ENCODE measurements around the gene NSG1.
"Not testable (repeated sequence)": the region's sequence is repeated elsewhere in the genome, so short reads cannot be mapped to it uniquely, and the experiment has no call there.

The NSG1 gene

GRCh38 chr4:4432341-4433125 is 45.6 kb downstream of the NSG1 start:
- no peak for DNase-seq (ENCODE audit: low read depth, low spot score)

DNA sequence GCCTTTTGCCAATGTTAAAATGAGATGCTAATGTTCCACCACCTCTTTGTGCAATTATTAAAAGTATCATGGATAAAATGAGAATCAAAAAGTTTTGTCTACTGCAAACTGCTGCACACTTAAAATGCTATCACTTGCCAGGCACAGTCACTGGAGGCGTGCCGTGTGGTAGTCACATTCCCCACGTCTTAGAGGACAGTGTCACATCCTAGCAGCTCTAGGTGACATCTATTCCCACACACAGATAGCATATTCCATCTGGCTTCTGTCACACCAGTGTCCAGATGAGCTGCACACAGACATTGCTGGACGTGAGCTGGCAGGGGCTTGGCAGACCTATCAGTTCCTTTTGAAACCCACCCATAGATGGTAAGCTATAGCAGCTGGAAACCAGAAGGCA is 47.0 kb downstream of the NSG1 start:
- no peak for DNase-seq (ENCODE audit: low read depth, low spot score)

DNA sequence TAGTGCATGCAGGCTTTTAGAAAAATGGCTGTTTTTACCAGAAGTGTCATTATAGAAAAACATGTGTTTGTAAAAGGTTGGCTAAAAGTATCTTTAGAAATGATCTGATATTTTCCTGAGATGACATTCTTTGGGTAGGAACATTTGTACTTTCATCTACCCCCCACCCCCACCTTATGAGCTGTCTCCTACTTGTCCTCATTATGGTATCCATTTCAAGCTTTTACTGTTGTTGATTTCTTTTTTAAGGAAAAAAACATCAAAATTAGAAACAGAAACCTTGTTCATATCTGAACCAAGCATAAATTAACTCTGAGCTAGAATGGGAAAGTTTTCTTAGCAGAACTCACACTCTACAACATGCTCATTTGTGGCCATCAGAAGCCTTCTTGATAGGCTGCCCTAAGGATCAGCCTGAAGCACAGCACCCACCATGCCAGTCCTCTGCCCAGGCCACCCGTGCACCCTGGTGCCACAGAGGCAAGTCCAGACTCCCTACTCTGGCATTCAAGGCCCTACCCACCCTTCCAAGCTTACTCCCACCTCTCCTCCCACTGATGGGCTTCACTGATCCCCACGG is 49.4 kb downstream of the NSG1 start:
- no peak for DNase-seq (ENCODE audit: low read depth, low spot score)

DNA sequence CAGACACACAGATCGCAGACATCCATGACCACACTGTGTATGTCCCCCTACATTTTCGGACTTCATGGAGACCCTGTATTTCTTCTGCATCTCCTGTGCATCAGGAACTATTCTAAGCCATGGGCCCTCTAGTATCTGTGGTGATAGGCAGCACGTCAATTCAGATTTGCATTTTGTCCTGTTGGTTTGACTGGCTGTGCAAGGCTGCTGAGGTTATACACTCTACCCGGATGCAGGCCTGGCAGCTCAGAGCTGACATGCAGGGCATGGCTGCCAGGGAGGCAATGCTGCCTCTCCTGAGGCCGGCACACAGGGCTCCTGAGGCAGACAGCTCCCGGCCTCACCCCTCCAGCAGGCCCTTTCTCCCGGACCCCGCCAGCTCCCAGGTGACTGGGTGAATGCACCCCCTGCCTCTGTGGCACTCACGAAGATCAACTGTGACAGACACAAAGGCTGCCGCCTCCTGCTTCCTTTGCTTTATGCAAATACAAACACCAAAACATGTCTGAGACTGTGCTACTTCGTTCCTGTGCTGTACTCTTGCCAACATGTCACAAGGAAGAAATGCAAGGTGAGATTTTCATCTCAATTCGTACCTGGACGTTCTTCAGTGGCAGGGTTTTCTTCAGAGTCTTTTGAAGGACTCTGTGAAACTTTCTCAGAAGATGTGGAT is 51.0 kb downstream of the NSG1 start:
- no peak for DNase-seq (ENCODE audit: low read depth, low spot score)

DNA sequence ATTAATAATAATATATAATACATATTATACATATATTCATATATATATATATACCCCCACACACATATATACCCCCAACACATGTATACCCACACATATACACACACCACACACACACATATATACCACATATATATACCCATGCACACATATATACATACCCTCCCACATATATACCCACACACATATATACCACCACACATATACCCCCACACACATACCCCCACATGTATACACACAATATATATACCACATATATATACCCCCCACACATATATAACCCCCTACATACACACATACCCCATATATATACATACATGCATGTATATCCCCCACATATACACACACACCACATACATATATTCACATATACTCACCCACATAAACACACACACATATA is 52.0 kb downstream of the NSG1 start:
- no peak for DNase-seq (ENCODE audit: low read depth, low spot score)

GRCh38 chr4:4439782-4440181 is 52.9 kb downstream of the NSG1 start:
- DNase-seq (ENCODE audit: low read depth, low spot score) = no peak

DNA sequence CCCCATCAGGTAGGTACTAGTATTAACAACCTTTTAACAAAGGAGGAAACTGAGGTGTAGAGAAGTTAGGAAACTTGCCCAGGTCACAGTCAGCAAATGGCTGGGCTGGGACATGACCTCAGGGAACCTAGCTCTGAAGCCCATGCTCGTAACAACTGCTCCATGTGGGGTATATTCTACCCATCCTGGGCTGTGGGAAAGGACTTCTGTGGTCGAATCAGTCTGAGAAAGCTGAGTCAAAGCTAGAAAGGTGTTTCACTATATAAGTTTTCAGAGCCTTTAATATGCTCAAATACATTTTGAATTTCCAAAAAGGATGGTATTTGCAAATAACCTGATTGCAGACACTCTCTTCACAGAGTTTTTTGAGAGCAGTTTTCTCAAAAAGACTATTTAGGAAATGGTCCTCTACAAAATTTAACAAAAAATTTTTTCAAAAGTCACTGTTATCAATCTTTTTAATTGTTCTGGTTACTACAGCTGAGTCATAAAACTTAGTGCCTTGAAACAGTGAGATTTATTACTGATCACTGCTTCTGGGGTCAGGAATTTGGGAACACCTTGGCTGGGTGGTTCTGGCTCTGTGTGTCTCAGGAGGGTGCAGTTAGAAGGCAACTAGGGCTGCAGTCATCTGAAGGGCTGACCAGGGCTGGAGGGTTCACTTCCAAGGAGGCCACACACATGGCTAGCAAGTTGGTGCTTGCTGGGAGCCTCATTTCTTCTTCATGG is 53.6 kb downstream of the NSG1 start:
- no peak for DNase-seq (ENCODE audit: low read depth, low spot score)

DNA sequence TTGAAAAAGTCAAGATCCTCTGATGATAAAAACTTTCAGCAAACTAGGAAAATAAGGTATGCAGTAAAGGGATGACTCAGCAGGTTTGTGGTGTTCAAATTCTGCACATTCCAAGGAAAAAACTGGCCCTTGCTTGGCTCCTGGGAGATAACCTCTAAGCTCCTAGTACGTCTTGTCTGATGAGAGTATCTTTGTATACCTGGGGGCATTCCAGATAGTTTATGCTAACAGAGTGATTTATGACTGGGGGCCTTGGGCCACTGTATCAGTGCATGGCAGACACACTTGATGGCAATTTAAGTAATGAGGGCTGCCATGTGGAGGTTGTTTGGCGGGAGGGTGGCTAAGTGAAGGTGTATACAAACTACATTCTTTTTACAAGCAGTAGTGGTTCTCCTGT is 56.9 kb downstream of the NSG1 start:
- no peak for DNase-seq (ENCODE audit: low read depth, low spot score)

- no peak for DNase-seq (ENCODE audit: low read depth, low spot score)
These were observed 59.5 kb downstream of the NSG1 start for GRCh38 chr4:4446434-4446833.

DNA sequence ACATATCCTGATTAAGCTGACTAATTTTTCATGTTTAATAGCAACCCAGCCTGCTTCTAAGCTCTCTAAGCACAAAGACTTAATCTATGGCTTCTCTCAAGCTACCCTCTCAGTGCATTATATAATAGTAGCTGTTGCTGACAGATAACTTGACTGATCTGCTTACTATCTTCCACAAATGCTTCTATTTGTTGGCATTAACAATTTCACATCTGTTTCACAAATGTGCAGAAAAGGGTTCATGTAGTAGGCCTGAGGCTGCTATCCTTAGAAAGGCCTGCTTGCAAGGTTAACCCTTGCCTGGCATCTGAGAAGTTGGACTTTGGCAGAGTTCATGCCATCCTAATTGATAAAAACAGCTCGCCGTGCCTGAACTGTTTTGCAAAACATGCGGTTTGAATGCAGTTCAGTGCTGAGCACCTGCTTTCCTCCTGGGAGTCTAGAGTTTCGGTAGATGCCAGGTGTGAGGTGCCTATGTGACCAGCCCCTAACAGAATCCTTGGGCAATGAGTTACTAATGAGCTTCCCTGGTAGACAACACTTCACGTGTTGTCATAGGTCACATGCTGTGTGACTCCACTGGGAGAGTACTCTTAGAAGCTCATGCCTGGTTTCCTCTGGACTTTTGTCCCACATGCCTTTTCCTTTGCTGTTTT is 68.4 kb downstream of the NSG1 start:
- no peak for DNase-seq (ENCODE audit: low read depth, low spot score)

GRCh38 chr4:4456351-4456750 is 69.4 kb downstream of the NSG1 start:
- DNase-seq (ENCODE audit: low read depth, low spot score) = no peak

DNA sequence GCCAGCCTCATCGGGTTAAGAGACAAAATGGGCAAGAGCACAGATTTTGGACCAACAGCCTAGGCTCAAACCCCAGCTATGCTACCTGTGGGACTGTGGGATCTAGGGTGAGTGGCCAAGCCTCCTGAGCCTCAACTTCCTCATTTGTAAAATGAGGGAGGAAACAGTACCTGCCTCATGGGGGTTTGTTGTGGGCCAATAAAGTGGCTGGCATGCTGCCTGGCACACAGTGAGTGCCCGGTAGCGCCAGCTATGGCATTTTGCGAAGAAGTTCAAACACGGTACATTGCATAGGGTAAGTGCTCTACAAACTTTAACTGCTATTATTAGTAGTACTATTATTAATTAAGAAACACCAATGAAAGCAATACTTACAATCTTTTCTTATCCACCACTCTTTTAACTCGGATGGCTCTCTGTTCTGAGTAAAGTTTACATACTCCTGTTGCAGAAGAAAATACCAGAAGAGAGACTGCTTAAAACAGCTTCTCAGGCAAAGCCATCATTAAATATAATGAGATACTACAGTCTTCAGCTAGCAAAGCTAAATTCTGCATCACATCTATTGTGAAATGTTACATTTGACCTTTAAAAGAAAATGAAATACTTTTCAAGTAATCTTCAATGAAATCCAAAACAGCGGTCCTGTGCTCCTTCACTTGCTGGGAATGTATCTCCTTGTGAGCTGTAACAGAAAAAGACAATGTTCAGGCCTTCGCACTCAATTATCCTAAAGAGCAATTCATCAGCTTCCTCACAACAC is 70.1 kb downstream of the NSG1 start:
- DNase-seq (ENCODE audit: low read depth, low spot score) = no peak

DNA sequence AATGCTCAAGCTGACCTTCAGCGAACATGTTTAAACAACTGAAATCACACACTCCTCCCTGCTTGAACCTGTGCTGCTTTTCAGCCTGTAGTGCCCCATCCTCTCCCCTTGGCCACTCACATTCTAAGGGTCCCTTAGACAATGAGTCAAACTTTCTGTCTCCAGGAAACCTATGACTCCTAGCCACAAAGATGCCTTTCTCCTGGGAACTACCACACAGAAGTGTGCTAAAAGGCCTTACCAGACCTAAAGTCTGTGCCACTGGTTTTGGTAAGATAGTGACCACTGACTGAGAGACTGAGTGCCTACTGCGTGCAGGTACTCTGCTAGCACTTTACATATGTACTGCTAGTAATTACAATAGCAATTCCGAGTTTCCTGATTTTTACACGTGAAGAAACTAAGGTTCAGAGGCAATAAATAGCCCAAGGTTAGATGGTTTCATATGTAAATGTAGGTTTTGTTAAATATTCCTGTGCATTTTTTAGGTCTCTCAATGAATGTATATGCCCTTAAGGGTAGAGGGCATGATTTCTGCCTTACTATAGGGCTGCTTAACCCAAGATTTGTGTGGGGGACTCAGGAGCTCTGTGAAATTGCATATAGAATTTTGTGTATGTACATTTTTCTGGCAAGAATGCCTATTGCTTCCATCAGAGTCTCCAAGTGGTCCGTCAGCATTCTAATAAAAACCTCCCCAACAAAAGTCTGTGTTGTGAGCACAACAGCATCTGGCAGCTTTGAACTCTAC is 71.1 kb downstream of the NSG1 start:
- DNase-seq (ENCODE audit: low read depth, low spot score) = no peak

- DNase-seq (ENCODE audit: low read depth, low spot score) = no peak
These were observed 72.3 kb downstream of the NSG1 start for GRCh38 chr4:4459181-4459580.

DNA sequence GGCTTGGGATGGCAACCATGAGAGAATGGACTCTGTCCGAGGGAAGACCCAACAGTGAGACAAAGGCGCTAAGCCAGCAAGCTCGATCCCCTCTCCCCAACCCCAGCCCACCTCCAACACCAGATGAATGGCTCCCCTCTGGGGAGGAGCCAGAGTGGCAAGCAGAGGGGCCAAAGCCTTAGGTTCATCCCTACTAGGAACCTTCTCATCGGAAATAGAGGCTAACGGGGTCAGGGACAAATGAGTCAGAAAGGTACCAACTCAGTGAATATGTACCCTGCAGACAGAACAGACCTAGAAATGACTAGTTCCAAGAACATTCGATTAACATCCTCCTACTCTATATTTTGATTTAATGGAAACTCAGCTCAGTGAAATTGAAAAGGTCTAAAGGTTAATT is 73.9 kb downstream of the NSG1 start:
- DNase-seq (ENCODE audit: low read depth, low spot score) = no peak

DNA sequence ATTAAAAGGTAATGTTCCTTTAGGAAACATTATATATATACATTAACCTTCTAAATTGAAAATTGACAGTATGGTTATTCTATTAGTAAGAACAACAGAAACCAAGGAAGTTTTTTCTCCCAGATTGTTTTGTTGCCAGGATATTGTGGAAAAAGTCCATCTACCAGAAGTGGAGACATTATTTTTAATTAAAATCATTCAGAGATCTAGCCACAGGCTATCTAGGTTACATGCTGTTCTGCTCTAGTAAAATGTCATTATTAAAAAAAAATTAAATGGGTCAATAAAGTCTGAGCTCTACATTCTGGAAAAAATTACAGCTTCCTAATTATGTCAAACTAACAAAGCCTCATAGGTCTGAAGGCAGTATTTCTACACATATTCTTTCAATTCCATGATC is 74.3 kb downstream of the NSG1 start:
- no peak for DNase-seq (ENCODE audit: low read depth, low spot score)

DNA sequence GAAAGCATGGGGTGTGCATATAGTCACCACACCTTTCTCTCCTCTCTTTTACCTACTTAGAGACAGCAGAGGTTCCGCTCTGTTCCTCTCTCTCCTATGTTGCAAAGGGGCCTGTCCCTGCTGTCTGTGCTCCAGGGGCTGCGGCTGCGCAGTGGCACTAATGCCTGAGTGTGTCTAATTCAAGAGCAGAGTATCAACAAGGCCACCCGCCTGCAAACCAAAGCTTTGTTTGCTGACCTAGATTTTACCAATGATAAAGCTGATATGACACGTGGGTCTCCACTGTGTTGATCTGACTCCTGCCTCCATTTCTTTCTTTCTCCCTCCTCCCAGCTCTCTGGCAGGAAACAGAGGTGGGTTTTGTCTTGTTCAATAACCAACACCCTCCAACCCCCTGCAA is 74.9 kb downstream of the NSG1 start:
- no peak for DNase-seq (ENCODE audit: low read depth, low spot score)

DNA sequence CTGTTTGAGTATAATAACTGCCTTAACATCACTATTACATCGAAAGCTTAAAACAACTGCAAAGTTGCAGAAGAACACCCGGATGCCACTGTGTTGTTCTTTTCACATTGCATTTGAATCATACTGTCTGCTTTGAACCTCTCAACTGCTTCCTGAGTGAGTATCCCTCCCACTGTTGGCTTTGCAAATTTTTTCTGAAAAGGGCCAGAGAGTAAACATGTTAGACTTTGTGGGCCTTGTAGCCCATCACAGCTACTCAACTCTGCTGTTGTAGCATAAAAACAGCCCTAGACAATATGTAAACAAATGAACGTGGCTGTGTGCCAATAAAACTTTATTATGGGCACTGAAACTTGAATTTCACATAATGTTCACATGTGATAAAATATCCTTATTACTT is 76.1 kb downstream of the NSG1 start:
- DNase-seq (ENCODE audit: low read depth, low spot score) = no peak

DNA sequence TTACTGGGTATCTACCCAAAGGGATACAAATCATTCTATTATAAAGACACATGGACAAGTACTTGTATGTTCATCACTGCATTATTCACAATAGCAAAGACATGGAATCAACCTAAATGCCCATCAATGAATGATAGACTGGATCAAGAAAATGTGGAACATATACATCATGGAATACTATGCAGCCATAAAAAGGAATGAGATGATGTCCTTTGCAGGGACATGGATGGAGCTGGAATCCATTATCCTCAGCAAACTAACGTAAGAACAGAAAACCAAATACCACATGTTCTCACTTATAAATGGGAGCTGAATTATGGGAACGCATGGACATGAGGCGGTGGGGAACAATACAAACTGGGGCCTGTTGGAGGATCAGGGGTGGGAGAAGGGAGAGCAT is 78.3 kb downstream of the NSG1 start:
- not testable (repeated sequence) for DNase-seq (ENCODE audit: low read depth, low spot score)

Measured in activated naive CD8-positive, alpha-beta T cell treated with anti-CD3 and anti-CD28 coated beads, Interleukin-2, amount 50 U/mL, for 16 hours (primary cell).